Neural cell (in vitro differentiated cells): ENCODE results near the gene CTDSPL. TPM values are rescaled to one million over a fixed set of nuclear protein-coding genes. Genes with fewer than 3 reads are reported as not detected.

Source experiments
- H2AFZ ChIP-seq: fragments of 200-600, 300-800 bp; sonication (generic), shearing (Covaris generic); 2 replicates; pipeline ENCODE4 v1.6.0; 2014; ENCODE audit warnings: low read depth, mild to moderate bottlenecking, antibody characterized with exemption, low read length, moderate library complexity
- H3F3A ChIP-seq: fragments of 200-600 bp; shearing (Covaris generic); 2 replicates; pipeline ENCODE4 v1.6.1; 2016; ENCODE audit warnings: mild to moderate bottlenecking, moderate library complexity, mixed read lengths, antibody characterized with exemption, low read length; ENCODE audit not compliant: insufficient read depth, poor library complexity, severe bottlenecking
- H3K27ac ChIP-seq: fragments of 200-600, 300-800 bp; sonication (generic), shearing (Covaris generic); 2 replicates; pipeline ENCODE4 v1.5.1; 2014; ENCODE audit warnings: mild to moderate bottlenecking, low read length, moderate library complexity
- H3K27me3 ChIP-seq: fragments of 300-800, 200-600 bp; sonication (generic), shearing (Covaris generic); 2 replicates; pipeline ENCODE4 v1.6.0; 2014; ENCODE audit warnings: mild to moderate bottlenecking, low read depth, low read length, moderate library complexity; ENCODE audit not compliant: insufficient read depth
- H3K36me3 ChIP-seq: fragments of 300-800, 200-600 bp; sonication (generic), shearing (Covaris generic); 2 replicates; pipeline ENCODE4 v1.5.1; 2014; ENCODE audit warnings: mild to moderate bottlenecking, antibody characterized with exemption, low read length, moderate library complexity; ENCODE audit not compliant: insufficient read depth
- H3K4me2 ChIP-seq: fragments of 300-800, 200-600 bp; sonication (generic), shearing (Covaris generic); 2 replicates; pipeline ENCODE4 v1.6.0; 2014; ENCODE audit warnings: mild to moderate bottlenecking, low read length
- H3K4me3 ChIP-seq: fragments of 300-800, 200-600 bp; sonication (generic), shearing (Covaris generic); 2 replicates; pipeline ENCODE4 v1.5.1; 2014; ENCODE audit warnings: mild to moderate bottlenecking, low read length, moderate library complexity
- H3K79me2 ChIP-seq: fragments of 200-600 bp; shearing (Covaris generic); replicated peaks from 2 replicates; pipeline ENCODE4 v1.6.0; 2014; ENCODE audit warnings: mild to moderate bottlenecking, low read length, moderate library complexity; ENCODE audit not compliant: insufficient read depth
- H3K9ac ChIP-seq: fragments of 300-800, 200-600 bp; sonication (generic), shearing (Covaris generic); 2 replicates; pipeline ENCODE4 v1.6.1; 2016; ENCODE audit warnings: mild to moderate bottlenecking, low read length, mixed read lengths
- H3K9me2 ChIP-seq: fragments of 200-600 bp; shearing (Covaris generic); 2 replicates; pipeline ENCODE4 v1.6.1; 2016; ENCODE audit warnings: mild to moderate bottlenecking, low read length, mixed read lengths; ENCODE audit not compliant: insufficient read depth
- H3K9me3 ChIP-seq: fragments of 200-600, 300-800 bp; sonication (generic), shearing (Covaris generic); 2 replicates; pipeline ENCODE4 v1.6.1; 2016; ENCODE audit warnings: mild to moderate bottlenecking, mixed run types, low read length, moderate library complexity, mixed read lengths
- H4K20me1 ChIP-seq: fragments of 200-600 bp; shearing (Covaris generic); 2 replicates; pipeline ENCODE4 v1.6.1; 2016; ENCODE audit warnings: mild to moderate bottlenecking, mixed run types; ENCODE audit not compliant: insufficient read depth
- CTCF ChIP-seq: fragments of 450-650 bp; IDR thresholded peaks from 2 replicates; pipeline ENCODE4 v1.5.1; 2014; ENCODE audit warnings: antibody characterized with exemption, mild to moderate bottlenecking, moderate library complexity; ENCODE audit not compliant: poor library complexity, severe bottlenecking
- EP300 ChIP-seq: fragments of 450-650 bp; conservative IDR thresholded peaks from 2 replicates; pipeline ENCODE4 v1.6.1; 2014; ENCODE audit warnings: antibody characterized with exemption, mild to moderate bottlenecking, moderate library complexity; ENCODE audit not compliant: poor library complexity, severe bottlenecking
- EZH2 ChIP-seq: fragments of 200-600, 300-800 bp; shearing (Covaris generic), sonication (generic); IDR thresholded peaks from 2 replicates; pipeline ENCODE4 v1.6.1; 2014; ENCODE audit warnings: antibody characterized with exemption, low read length, borderline replicate concordance, mild to moderate bottlenecking; ENCODE audit not compliant: insufficient read depth, poor library complexity, severe bottlenecking
- MXI1 ChIP-seq: fragments of 450-650 bp; conservative IDR thresholded peaks from 2 replicates; pipeline ENCODE4 v1.6.1; 2014; ENCODE audit warnings: antibody characterized with exemption, mild to moderate bottlenecking; ENCODE audit not compliant: poor library complexity, severe bottlenecking
- POLR2AphosphoS5 ChIP-seq: IDR thresholded peaks from 2 replicates; pipeline ENCODE4 v1.6.1; 2012
- RAD21 ChIP-seq: fragments of 450-650 bp; conservative IDR thresholded peaks from 2 replicates; pipeline ENCODE4 v1.6.1; 2014; ENCODE audit warnings: antibody characterized with exemption, mild to moderate bottlenecking, moderate library complexity
- REST ChIP-seq: IDR thresholded peaks from 2 replicates; pipeline ENCODE4 v1.6.1; 2012; ENCODE audit warnings: borderline replicate concordance
- SMC3 ChIP-seq: fragments of 450-650 bp; conservative IDR thresholded peaks from 2 replicates; pipeline ENCODE4 v1.6.1; 2014; ENCODE audit warnings: antibody characterized with exemption, mild to moderate bottlenecking, moderate library complexity; ENCODE audit not compliant: poor library complexity
- TAF1 ChIP-seq: IDR thresholded peaks from 2 replicates; pipeline ENCODE4 v1.6.1; 2012; ENCODE audit warnings: low read depth
- polyA plus RNA-seq: library from polyadenylated mRNA; depleted of rRNA; stranded (reverse); fragments of >200 nt; gene quantifications from 2 replicates; pipeline ENCODE4 v1.2.3, GENCODE V29; 2014

Gene CTDSPL
- polyA plus RNA-seq, 1 donor from 2014 or later: 17.0 TPM

GRCh38 chr3:37897763-37898162 lies 36.1 kb downstream of the CTDSPL start:
- no peaks in the 10 kb centered on the region for H3K36me3 ChIP-seq
- H3K9ac ChIP-seq: no peak overlapping the region
- H3K4me2 ChIP-seq: no peak overlapping the region
- H3K27ac ChIP-seq: no peak overlapping the region
- H3F3A ChIP-seq: no peaks in the 10 kb centered on the region
- H2AFZ ChIP-seq: no peak overlapping the region
- no peak for TF ChIP-seq SMC3
- no peak for TF ChIP-seq REST
- TF ChIP-seq EP300: no peak
- TF ChIP-seq MXI1: no peak
- TF ChIP-seq RAD21: no peak
- no peak for TF ChIP-seq POLR2AphosphoS5
- TF ChIP-seq TAF1: no peak
- no peak for TF ChIP-seq EZH2
- no peak for TF ChIP-seq CTCF
- no peaks in the 10 kb centered on the region for H4K20me1 ChIP-seq
- no peak overlapping the region for H3K4me3 ChIP-seq
- H3K27me3 ChIP-seq: no peaks in the 10 kb centered on the region
- H3K79me2 ChIP-seq: no peaks in the 10 kb centered on the region
- H3K9me3 ChIP-seq: no peaks in the 10 kb centered on the region
- no peaks in the 10 kb centered on the region for H3K9me2 ChIP-seq

- Histone ChIP-seq H2AFZ (no peak overlapping the region), H4K20me1 (no peaks in the 10 kb centered on the region), H3K4me3 (no peak overlapping the region), H3K9me2 (no peaks in the 10 kb centered on the region), H3K4me2 (no peak overlapping the region), H3K9ac (no peak overlapping the region), H3F3A (no peaks in the 10 kb centered on the region), H3K9me3 (no peaks in the 10 kb centered on the region), H3K36me3 (no peaks in the 10 kb centered on the region), H3K27ac (no peak overlapping the region), H3K27me3 (no peaks in the 10 kb centered on the region), H3K79me2 (no peaks in the 10 kb centered on the region)
- TF ChIP-seq MXI1 (no peak), EP300 (no peak), RAD21 (no peak), SMC3 (no peak), CTCF (no peak), REST (no peak), EZH2 (no peak), TAF1 (no peak), POLR2AphosphoS5 (no peak)
Measured at GRCh38 chr3:37898424-37898823, 36.7 kb downstream of the CTDSPL start.
